Omental fat pad (tissue), 4 donors: ENCODE data around the gene AMH. TPM values are rescaled to one million over a fixed set of nuclear protein-coding genes. Genes with fewer than 3 reads are reported as not detected.

ENCODE experiments used
- ATAC-seq: fragments of 150-250 bp; one replicate; pipeline ENCODE4 v1.9.1; 2016; ENCODE audit warnings: mild to moderate bottlenecking, moderate library complexity; ENCODE audit not compliant: low FRiP score
- DNase-seq: peaks from one replicate; pipeline ENCODE4 v3.0.0-alpha.2; 2019; ENCODE audit warnings: low spot score
- CTCF ChIP-seq, 3 donors: fragments of 450-650 bp; IDR thresholded peaks; one replicate each; pipeline ENCODE4 v1.5.1; 2016 to 2017; ENCODE audit warnings: antibody characterized with exemption in 3 of 3, mild to moderate bottlenecking in 3 of 3, moderate library complexity in 2 of 3
- small RNA-seq: library from RNA; depleted of rRNA; stranded (forward); fragments of <200 nt; gene quantifications from one replicate; pipeline ENCODE3, GENCODE V24; 2016
- total RNA-seq, 4 donors: library from RNA; depleted of rRNA; stranded (reverse); fragments of >200 nt; gene quantifications; one replicate each; pipeline ENCODE4 v1.1.0, GENCODE V29; 2016

Gene AMH
- total RNA-seq, 4 donors from 2014 or later, result 0.25 to 1.1 (median 0.72) TPM; not detected in 1

GRCh38 chr19:2290441-2291184 is 41.5 kb downstream of the AMH start:
- no peak for DNase-seq
- no peak for ATAC-seq

GRCh38 chr19:2291185-2291751 is 42.1 kb downstream of the AMH start:
- TF ChIP-seq CTCF (IDR thresholded peaks at IDR 0.05), result no peak
- DNase-seq, result no peak
- ATAC-seq, result no peak

More at GRCh38 chr19:2290441-2291184, 41.5 kb downstream of the AMH start:
- no peak for TF ChIP-seq CTCF (IDR thresholded peaks at IDR 0.05)

- no peak for DNase-seq
- no peak for TF ChIP-seq CTCF (IDR thresholded peaks at IDR 0.05)
- ATAC-seq, result no peak
These were observed 45.7 kb downstream of the AMH start for GRCh38 chr19:2294687-2295335.

GRCh38 chr19:2296141-2296540 is 47.0 kb downstream of the AMH start:
- ATAC-seq, result no peak
- no peak for TF ChIP-seq CTCF (IDR thresholded peaks at IDR 0.05)
- DNase-seq, result no peak

- DNase-seq (no peak), ATAC-seq (no peak)
- no peak for TF ChIP-seq CTCF (IDR thresholded peaks at IDR 0.05)
These were observed 51.4 kb downstream of the AMH start for GRCh38 chr19:2300533-2300932.

Small RNA genes lying within 50 kb of the gene (small RNA-seq; reads per million reads assigned to genes)
- 1.0 reads per million for gene MIR1227

Other genes with a start within 250 kb of the AMH start
- gene BTBD2, start 233.6 kb upstream of the AMH start, total RNA-seq, result 10 to 100 TPM; 37.1 to 58.3 (median 52.8) TPM
- 100 to 1,000 TPM; 133 to 232 (median 178) TPM for gene MKNK2, start 198.1 kb upstream of the AMH start, total RNA-seq
- 10 to 100 TPM; 29.7 to 51.7 (median 44.8) TPM for gene MOB3A, start 153.0 kb upstream of the AMH start, total RNA-seq
- gene IZUMO4, start 152.4 kb upstream of the AMH start, total RNA-seq, result 1 to 10 TPM; 3.7 to 5.5 (median 4.6) TPM
- gene AP3D1, start 97.8 kb upstream of the AMH start, total RNA-seq, result 100 to 1,000 TPM in 1 of 4 donors, 10 to 100 TPM in 3; 66.7 to 107 (median 79.6) TPM
- 10 to 100 TPM in 3 of 4 donors, 1 to 10 TPM in 1; 8.2 to 52.4 (median 15.3) TPM for gene DOT1L, start 85.4 kb upstream of the AMH start, total RNA-seq
- 10 to 100 TPM; 45.0 to 67.5 (median 52.3) TPM for gene PLEKHJ1, start 13.0 kb upstream of the AMH start, total RNA-seq
- 10 to 100 TPM; 13.2 to 31.1 (median 24.5) TPM for gene SF3A2, start 12.5 kb upstream of the AMH start, total RNA-seq
- not detected for gene JSRP1, start 7.1 kb downstream of the AMH start, total RNA-seq
- gene PEAK3, start 32.9 kb downstream of the AMH start, total RNA-seq, result 1 to 10 TPM in 3 of 4 donors, under 1 TPM in 1; 0.09 to 9.1 (median 1.3) TPM
- under 1 TPM in 1 of 4 donors, not detected in 3; 0.19 TPM for gene LINGO3, start 58.8 kb downstream of the AMH start, total RNA-seq
- 100 to 1,000 TPM; 101 to 142 (median 115) TPM for gene LSM7, start 79.3 kb downstream of the AMH start, total RNA-seq
- 10 to 100 TPM; 24.0 to 42.6 (median 27.4) TPM for gene SPPL2B, start 79.4 kb downstream of the AMH start, total RNA-seq
- under 1 TPM in 1 of 4 donors, not detected in 3; 0.12 TPM for gene TMPRSS9, start 110.9 kb downstream of the AMH start, total RNA-seq
- 10 to 100 TPM; 28.8 to 43.6 (median 41.1) TPM for gene TIMM13, start 178.3 kb downstream of the AMH start, total RNA-seq
- 10 to 100 TPM; 14.1 to 37.5 (median 23.0) TPM for gene LMNB2, start 207.6 kb downstream of the AMH start, total RNA-seq
- 100 to 1,000 TPM; 120 to 726 (median 425) TPM for gene GADD45B, start 226.8 kb downstream of the AMH start, total RNA-seq